Measurements from ENCODE around the gene SRY. TPM values are rescaled to one million over a fixed set of nuclear protein-coding genes. Genes with fewer than 3 reads are reported as not detected.

Gene SRY
- not detected for total RNA-seq
- not detected for total RNA-seq (2013)

GRCh38 chrY:2787600-2787999, at the start of gene SRY:
Gene SRY, minus strand, starts transcription at chrY:2787682. Its CDS starts 79 bp downstream, at chrY:2787603.
- no peak within 1 kb of the TSS for H3K27ac Mint-ChIP-seq
- 9% methylated on average over 6 of the region's 9 CpGs for WGBS (ENCODE audit: insufficient coverage)
- H3K27me3 Mint-ChIP-seq (ENCODE audit: low read depth in 2 of 2): peaks cover 0 to 21% of the 10 kb centered on the region in 2 donors
- Histone ChIP-seq H3K27ac (ENCODE audit: low read length) (no peak within 1 kb of the TSS), H3K27me3 (ENCODE audit: control insufficient read depth, insufficient read depth, low read length) (peaks cover 23% of the 10 kb centered on the region), H3K36me3 (ENCODE audit: control insufficient read depth, insufficient read depth, low read length) (no peaks in the 10 kb centered on the region), H3K4me1 (ENCODE audit: control insufficient read depth, insufficient read depth, low read length) (peaks cover 5% of the 10 kb centered on the region), H3K9me3 (ENCODE audit: control insufficient read depth, insufficient read depth, low read length) (no peaks in the 10 kb centered on the region), H3K4me3 (ENCODE audit: low read length) (no peak within 1 kb of the TSS)
- H3K4me1 Mint-ChIP-seq: peaks cover 0 to 7% of the 10 kb centered on the region in 2 donors
- H3K4me3 Mint-ChIP-seq: no peak within 1 kb of the TSS
- ATAC-seq (no peak), DNase-seq (no peak)
- intact Hi-C loops (cut with micrococcal nuclease): no loop called here
- H3K36me3 Mint-ChIP-seq: no peaks in the 10 kb centered on the region
- H3K9me3 Mint-ChIP-seq: no peaks in the 10 kb centered on the region
- no peak for TF ChIP-seq CTCF (IDR thresholded peaks at IDR 0.05)

- Mint-ChIP-seq H3K9me3 (no peaks in the 10 kb centered on the region), H3K27me3 (ENCODE audit: low read depth in 2 of 2) (peaks cover 0 to 12% of the 10 kb centered on the region in 2 donors), H3K36me3 (no peaks in the 10 kb centered on the region), H3K27ac (no peak overlapping the region), H3K4me1 (peaks cover 0 to 11% of the 10 kb centered on the region in 2 donors), H3K4me3 (no peak overlapping the region)
- DNase-seq (no peak), ATAC-seq (no peak)
- H3K9me3 ChIP-seq (ENCODE audit: control insufficient read depth, insufficient read depth, low read length): no peaks in the 10 kb centered on the region
- TF ChIP-seq CTCF (IDR thresholded peaks at IDR 0.05): no peak
- WGBS (ENCODE audit: insufficient coverage): 93% methylated on average over 1 of the region's 2 CpGs
- H3K27ac ChIP-seq (ENCODE audit: low read length): no peak overlapping the region
- peaks cover 5% of the 10 kb centered on the region for H3K4me1 ChIP-seq (ENCODE audit: control insufficient read depth, insufficient read depth, low read length)
- H3K27me3 ChIP-seq (ENCODE audit: control insufficient read depth, insufficient read depth, low read length): no peaks in the 10 kb centered on the region
- no peak overlapping the region for H3K4me3 ChIP-seq (ENCODE audit: low read length)
- no peaks in the 10 kb centered on the region for H3K36me3 ChIP-seq (ENCODE audit: control insufficient read depth, insufficient read depth, low read length)
- intact Hi-C loops (cut with micrococcal nuclease): no loop called here
These were observed 49.6 kb upstream of the SRY start for GRCh38 chrY:2837078-2837477.

GRCh38 chrY:2835230-2835629, 47.7 kb upstream of the SRY start:
- ATAC-seq: no peak
- DNase-seq: no peak
- H3K4me3 Mint-ChIP-seq: no peak overlapping the region

More at GRCh38 chrY:2835230-2835629, 47.7 kb upstream of the SRY start:
- Histone ChIP-seq H3K9me3 (ENCODE audit: control insufficient read depth, insufficient read depth, low read length) (no peaks in the 10 kb centered on the region), H3K27me3 (ENCODE audit: control insufficient read depth, insufficient read depth, low read length) (no peaks in the 10 kb centered on the region), H3K36me3 (ENCODE audit: control insufficient read depth, insufficient read depth, low read length) (no peaks in the 10 kb centered on the region), H3K27ac (ENCODE audit: low read length) (no peak overlapping the region), H3K4me1 (ENCODE audit: control insufficient read depth, insufficient read depth, low read length) (no peaks in the 10 kb centered on the region), H3K4me3 (ENCODE audit: low read length) (no peak overlapping the region)
- TF ChIP-seq CTCF (IDR thresholded peaks at IDR 0.05): no peak
- Mint-ChIP-seq H3K27me3 (ENCODE audit: low read depth in 2 of 2) (peaks cover 0 to 24% of the 10 kb centered on the region in 2 donors), H3K9me3 (no peaks in the 10 kb centered on the region), H3K36me3 (no peaks in the 10 kb centered on the region), H3K4me1 (no peaks in the 10 kb centered on the region), H3K27ac (no peak overlapping the region)
- intact Hi-C loops (cut with micrococcal nuclease): no loop called here
